ENCODE results near the gene ZNF22.

GRCh38 chr10:45005284-45005683, 4.6 kb downstream of the ZNF22 start:
- TF ChIP-seq, protein P1, sequence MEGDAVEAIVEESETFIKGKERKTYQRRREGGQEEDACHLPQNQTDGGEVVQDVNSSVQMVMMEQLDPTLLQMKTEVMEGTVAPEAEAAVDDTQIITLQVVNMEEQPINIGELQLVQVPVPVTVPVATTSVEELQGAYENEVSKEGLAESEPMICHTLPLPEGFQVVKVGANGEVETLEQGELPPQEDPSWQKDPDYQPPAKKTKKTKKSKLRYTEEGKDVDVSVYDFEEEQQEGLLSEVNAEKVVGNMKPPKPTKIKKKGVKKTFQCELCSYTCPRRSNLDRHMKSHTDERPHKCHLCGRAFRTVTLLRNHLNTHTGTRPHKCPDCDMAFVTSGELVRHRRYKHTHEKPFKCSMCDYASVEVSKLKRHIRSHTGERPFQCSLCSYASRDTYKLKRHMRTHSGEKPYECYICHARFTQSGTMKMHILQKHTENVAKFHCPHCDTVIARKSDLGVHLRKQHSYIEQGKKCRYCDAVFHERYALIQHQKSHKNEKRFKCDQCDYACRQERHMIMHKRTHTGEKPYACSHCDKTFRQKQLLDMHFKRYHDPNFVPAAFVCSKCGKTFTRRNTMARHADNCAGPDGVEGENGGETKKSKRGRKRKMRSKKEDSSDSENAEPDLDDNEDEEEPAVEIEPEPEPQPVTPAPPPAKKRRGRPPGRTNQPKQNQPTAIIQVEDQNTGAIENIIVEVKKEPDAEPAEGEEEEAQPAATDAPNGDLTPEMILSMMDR (conservative IDR thresholded peaks at IDR 0.05; ENCODE audit: low read depth, low read length) = no peak
- TF ChIP-seq EZH2 (IDR thresholded peaks at IDR 0.05; ENCODE audit: borderline replicate concordance, low read depth, low read length, poor library complexity, severe bottlenecking) = no peak

Measured in A673 (cell line).